Neutrophil (primary cell): ENCODE measurements around the gene SMC6.

Experiments
- H3K27ac ChIP-seq: fragments of 200-600 bp; sonication (generic); 2 replicates; pipeline ENCODE4 v1.5.1; 2016; ENCODE audit warnings: mild to moderate bottlenecking, moderate library complexity
- H3K27me3 ChIP-seq: fragments of 200-600 bp; sonication (generic); 2 replicates; pipeline ENCODE4 v1.6.0; 2016; ENCODE audit warnings: mild to moderate bottlenecking
- H3K36me3 ChIP-seq: fragments of 200-600 bp; sonication (generic); 2 replicates; pipeline ENCODE4 v1.5.1; 2017
- H3K4me1 ChIP-seq, 2 experiments: fragments of 200-600 bp in 1 of 2; sonication (generic) in 1 of 2; 1 replicate in 1 of 2; 2 replicates in 1 of 2; pipeline versions ENCODE4 v1.5.1 to v1.6.1; 2013 to 2016; ENCODE audit warnings: low read depth in 1 of 2, low read length in 1 of 2, mild to moderate bottlenecking in 1 of 2, moderate library complexity in 1 of 2; ENCODE audit not compliant: control insufficient read depth in 1 of 2, insufficient read depth in 1 of 2
- H3K4me3 ChIP-seq, 2 experiments: fragments of 200-600 bp in 1 of 2; sonication (generic) in 1 of 2; 1 replicate in 1 of 2; 2 replicates in 1 of 2; pipeline ENCODE4 v1.5.1; 2013 to 2016; ENCODE audit warnings: low read depth in 1 of 2, low read length in 1 of 2, mild to moderate bottlenecking in 1 of 2, moderate library complexity in 1 of 2
- H3K9me3 ChIP-seq: fragments of 200-600 bp; sonication (generic); 2 replicates; pipeline ENCODE4 v1.5.1; 2016
- CTCF ChIP-seq: fragments of 200-600 bp; sonication (generic); IDR thresholded peaks from 2 replicates; pipeline ENCODE4 v1.5.1; 2016; ENCODE audit warnings: antibody characterized with exemption

SMC6 gene

GRCh38 chr2:17614174-17614930 lies 139.3 kb downstream of the SMC6 start:
- Histone ChIP-seq H3K4me3 (no peak overlapping the region), H3K27ac (no peak overlapping the region), H3K9me3 (no peaks in the 10 kb centered on the region), H3K36me3 (no peaks in the 10 kb centered on the region), H3K4me1 (no peaks in the 10 kb centered on the region), H3K27me3 (no peaks in the 10 kb centered on the region)
- no peak for TF ChIP-seq CTCF
